Measurements from ENCODE around the gene ELMO1.

GRCh38 chr7:37224746-37225145 lies 223.9 kb downstream of the ELMO1 start:
- TF ChIP-seq CTCF (IDR thresholded peaks at IDR 0.05) (no peak), POLR2AphosphoS5 (IDR thresholded peaks at IDR 0.05) (no peak), POLR2A (IDR thresholded peaks at IDR 0.05) (no peak), EP300 (IDR thresholded peaks at IDR 0.05; ENCODE audit: low read depth) (no peak)

All from transverse colon (tissue), 4 donors.